GM23248 (cell line): ENCODE results near the gene HOMER2. TPM values are rescaled to one million over a fixed set of nuclear protein-coding genes. Genes with fewer than 3 reads are reported as not detected.
A peak's percentile ranks its signal among the peaks of the same experiment; 100 is the strongest.

Experiments
- DNase-seq: peaks from one replicate; pipeline ENCODE4 v3.0.0-alpha.2; 2015
- H2AFZ ChIP-seq: fragments of 200-600 bp; sonication (generic); 2 replicates; pipeline ENCODE4 v1.6.1; 2016; ENCODE audit warnings: antibody characterized with exemption
- H3F3A ChIP-seq: fragments of 200-600 bp; sonication (generic); 2 replicates; pipeline ENCODE4 v1.6.1; 2016; ENCODE audit warnings: mild to moderate bottlenecking, antibody characterized with exemption, mixed run types; ENCODE audit not compliant: insufficient read depth
- H3K27ac ChIP-seq: fragments of 200-600 bp; sonication (generic); 2 replicates; pipeline ENCODE4 v1.5.1; 2016; ENCODE audit warnings: mild to moderate bottlenecking
- H3K27me3 ChIP-seq: fragments of 200-600 bp; sonication (generic); replicated peaks from 2 replicates; pipeline ENCODE4 v1.6.1; 2016; ENCODE audit warnings: mild to moderate bottlenecking; ENCODE audit not compliant: insufficient read depth
- H3K36me3 ChIP-seq: fragments of 200-600 bp; sonication (generic); 2 replicates; pipeline ENCODE4 v1.6.1; 2016; ENCODE audit warnings: low read depth, mild to moderate bottlenecking
- H3K4me1 ChIP-seq: fragments of 200-600 bp; sonication (generic); 2 replicates; pipeline ENCODE4 v1.6.1; 2016; ENCODE audit warnings: mild to moderate bottlenecking; ENCODE audit not compliant: insufficient read depth
- H3K4me2 ChIP-seq: fragments of 200-600 bp; sonication (generic); one replicate; pipeline ENCODE4 v1.6.1; 2016; ENCODE audit warnings: mild to moderate bottlenecking; ENCODE audit not compliant: unreplicated experiment
- H3K4me3 ChIP-seq: fragments of 200-600 bp; sonication (generic); 2 replicates; pipeline ENCODE4 v1.5.1; 2016; ENCODE audit warnings: mild to moderate bottlenecking
- H3K79me2 ChIP-seq: fragments of 200-600 bp; sonication (generic); 2 replicates; pipeline ENCODE4 v1.6.1; 2016; ENCODE audit warnings: mild to moderate bottlenecking; ENCODE audit not compliant: insufficient read depth
- H3K9ac ChIP-seq: fragments of 200-600 bp; sonication (generic); 2 replicates; pipeline ENCODE4 v1.6.1; 2016; ENCODE audit warnings: mild to moderate bottlenecking
- H3K9me2 ChIP-seq: fragments of 200-600 bp; sonication (generic); 2 replicates; pipeline ENCODE4 v1.6.1; 2016; ENCODE audit warnings: mixed run types, mild to moderate bottlenecking, moderate library complexity; ENCODE audit not compliant: insufficient read depth
- H3K9me3 ChIP-seq: fragments of 200-600 bp; sonication (generic); one replicate; pipeline ENCODE4 v1.6.1; 2017; ENCODE audit warnings: low read depth
- H4K20me1 ChIP-seq: fragments of 200-600 bp; sonication (generic); 2 replicates; pipeline ENCODE4 v1.6.0; 2016; ENCODE audit not compliant: insufficient read depth
- EZH2 ChIP-seq: fragments of 200-600 bp; sonication (generic); IDR thresholded peaks from 2 replicates; pipeline ENCODE4 v1.6.1; 2018; ENCODE audit warnings: antibody characterized with exemption, mild to moderate bottlenecking; ENCODE audit not compliant: insufficient read depth, poor library complexity, severe bottlenecking
- EZH2phosphoT487 ChIP-seq: fragments of 200-600 bp; sonication (generic); IDR thresholded peaks from 2 replicates; pipeline ENCODE4 v1.6.1; 2018; ENCODE audit warnings: antibody characterized with exemption, moderate library complexity, mild to moderate bottlenecking, low read depth; ENCODE audit not compliant: insufficient read depth
- WGBS, 2 experiments: methylation state at CpG; one replicate each; pipeline ENCODE4 v1.1.6; 2015 to 2017; ENCODE audit warnings: low lambda C conversion rate in 2 of 2, low coverage in 1 of 2; ENCODE audit errors: missing lambda C conversion rate in 2 of 2; 5-methylcytosine and 5-hydroxymethylcytosine counted together
- in situ Hi-C: fragments of 300-500 bp; cut with MboI; formaldehyde crosslinking; loops from 2 replicates; pipeline ENCODE4 v1.15.0; 2020
- polyA plus RNA-seq: library from polyadenylated mRNA; unstranded; fragments of >200 nt; fragmentation: Nextera tagmentation; extraction: Ambion mirVana; gene quantifications from 2 replicates; pipeline ENCODE4 v1.2.1, GENCODE V29; 2016
- total RNA-seq: library from RNA; depleted of rRNA; stranded (reverse); fragments of >200 nt; shearing (Covaris generic); gene quantifications from 2 replicates; pipeline ENCODE4 v1.2.3, GENCODE V29; 2014

HOMER2 gene
- total and polyA plus RNA-seq, 2 experiments from 2014 or later, result 9.0 to 17.0 TPM

- H3K79me2 ChIP-seq, result no peaks in the 10 kb centered on the region
- no peaks in the 10 kb centered on the region for H3F3A ChIP-seq
- WGBS, 2 experiments, result 81 to 87% methylated on average over 13 to 17 of the region's 17 CpGs
- DNase-seq, result no peak
- H3K4me1 ChIP-seq, result no peaks in the 10 kb centered on the region
- H3K9ac ChIP-seq, result no peak overlapping the region
- no peak for TF ChIP-seq EZH2phosphoT487
- no peak for TF ChIP-seq EZH2
- no peak overlapping the region for H2AFZ ChIP-seq
- no peak overlapping the region for H3K27ac ChIP-seq
- no peaks in the 10 kb centered on the region for H3K9me2 ChIP-seq
- in situ Hi-C loops, result loop anchor here (5.0 kb wide), 1 partner anchor 147 kb away; no protein-coding TSS in a partner anchor
- H3K4me3 ChIP-seq, result no peak overlapping the region
- no peaks in the 10 kb centered on the region for H3K9me3 ChIP-seq
- no peaks in the 10 kb centered on the region for H3K27me3 ChIP-seq
- no peak overlapping the region for H3K4me2 ChIP-seq
- H3K36me3 ChIP-seq, result no peaks in the 10 kb centered on the region
- H4K20me1 ChIP-seq, result no peaks in the 10 kb centered on the region
Observed at GRCh38 chr15:82855286-82856100, 97.0 kb downstream of the HOMER2 start.

- H3K4me1 ChIP-seq, result peaks cover 4% of the 10 kb centered on the region
- H2AFZ ChIP-seq, result no peak overlapping the region
- no peak for TF ChIP-seq EZH2phosphoT487
- no peak for TF ChIP-seq EZH2
- no peaks in the 10 kb centered on the region for H3K27me3 ChIP-seq
- in situ Hi-C loops, result no loop called here
- no peaks in the 10 kb centered on the region for H3K9me2 ChIP-seq
- no peaks in the 10 kb centered on the region for H4K20me1 ChIP-seq
- no peak overlapping the region for H3K4me3 ChIP-seq
- no peaks in the 10 kb centered on the region for H3K9me3 ChIP-seq
- H3F3A ChIP-seq, result no peaks in the 10 kb centered on the region
- no peak overlapping the region for H3K27ac ChIP-seq
- no peak overlapping the region for H3K9ac ChIP-seq
- 89 to 90% methylated on average over 12 to 21 of the region's 21 CpGs for WGBS, 2 experiments
- H3K4me2 ChIP-seq, result no peak overlapping the region
- H3K36me3 ChIP-seq, result no peaks in the 10 kb centered on the region
- no peak for DNase-seq
- H3K79me2 ChIP-seq, result no peaks in the 10 kb centered on the region
Observed at GRCh38 chr15:82854554-82854953, 98.0 kb downstream of the HOMER2 start.

GRCh38 chr15:82852941-82853561 lies 99.5 kb downstream of the HOMER2 start:
- DNase-seq, result no peak
- Histone ChIP-seq H3K4me3 (no peak overlapping the region), H3K4me2 (no peak overlapping the region), H3K9me3 (no peaks in the 10 kb centered on the region), H3K9me2 (no peaks in the 10 kb centered on the region), H3K27ac (no peak overlapping the region), H3K27me3 (no peaks in the 10 kb centered on the region), H3K4me1 (peaks cover 4% of the 10 kb centered on the region), H3K79me2 (no peaks in the 10 kb centered on the region), H4K20me1 (no peaks in the 10 kb centered on the region), H2AFZ (no peak overlapping the region), H3K36me3 (no peaks in the 10 kb centered on the region), H3K9ac (no peak overlapping the region), H3F3A (peaks cover 4% of the 10 kb centered on the region; the same call in 1 of the 2 replicates)
- in situ Hi-C loops, result no loop called here
- WGBS, 2 experiments, result 62 to 68% methylated on average over 13 to 15 of the region's 16 CpGs
- TF ChIP-seq EZH2 (no peak), EZH2phosphoT487 (no peak)

- in situ Hi-C loops, result no loop called here
- Histone ChIP-seq H4K20me1 (no peaks in the 10 kb centered on the region), H3K9me2 (no peaks in the 10 kb centered on the region), H3K36me3 (no peaks in the 10 kb centered on the region), H3F3A (peaks cover 4% of the 10 kb centered on the region; the same call in 1 of the 2 replicates), H3K9me3 (no peaks in the 10 kb centered on the region), H2AFZ (no peak overlapping the region), H3K27ac (no peak overlapping the region), H3K9ac (no peak overlapping the region), H3K4me2 (no peak overlapping the region), H3K4me3 (no peak overlapping the region), H3K4me1 (peaks cover 4% of the 10 kb centered on the region), H3K79me2 (no peaks in the 10 kb centered on the region), H3K27me3 (no peaks in the 10 kb centered on the region)
- 73 to 84% methylated on average over 9 of the region's 9 CpGs for WGBS, 2 experiments
- peak; percentile 51 for DNase-seq
- no peak for TF ChIP-seq EZH2phosphoT487
- TF ChIP-seq EZH2, result no peak
Observed at GRCh38 chr15:82851981-82852511, 100.5 kb downstream of the HOMER2 start.
